Neural cell (in vitro differentiated cells): Measurements from ENCODE around the gene KLHL6. TPM values are rescaled to one million over a fixed set of nuclear protein-coding genes. Genes with fewer than 3 reads are reported as not detected.

Experiments used
- H2AFZ ChIP-seq: fragments of 200-600, 300-800 bp; sonication (generic), shearing (Covaris generic); 2 replicates; pipeline ENCODE4 v1.6.0; 2014; ENCODE audit warnings: low read depth, mild to moderate bottlenecking, antibody characterized with exemption, low read length, moderate library complexity
- H3F3A ChIP-seq: fragments of 200-600 bp; shearing (Covaris generic); 2 replicates; pipeline ENCODE4 v1.6.1; 2016; ENCODE audit warnings: mild to moderate bottlenecking, moderate library complexity, mixed read lengths, antibody characterized with exemption, low read length; ENCODE audit not compliant: insufficient read depth, poor library complexity, severe bottlenecking
- H3K27ac ChIP-seq: fragments of 200-600, 300-800 bp; sonication (generic), shearing (Covaris generic); 2 replicates; pipeline ENCODE4 v1.5.1; 2014; ENCODE audit warnings: mild to moderate bottlenecking, low read length, moderate library complexity
- H3K27me3 ChIP-seq: fragments of 300-800, 200-600 bp; sonication (generic), shearing (Covaris generic); 2 replicates; pipeline ENCODE4 v1.6.0; 2014; ENCODE audit warnings: mild to moderate bottlenecking, low read depth, low read length, moderate library complexity; ENCODE audit not compliant: insufficient read depth
- H3K36me3 ChIP-seq: fragments of 300-800, 200-600 bp; sonication (generic), shearing (Covaris generic); 2 replicates; pipeline ENCODE4 v1.5.1; 2014; ENCODE audit warnings: mild to moderate bottlenecking, antibody characterized with exemption, low read length, moderate library complexity; ENCODE audit not compliant: insufficient read depth
- H3K4me2 ChIP-seq: fragments of 300-800, 200-600 bp; sonication (generic), shearing (Covaris generic); 2 replicates; pipeline ENCODE4 v1.6.0; 2014; ENCODE audit warnings: mild to moderate bottlenecking, low read length
- H3K4me3 ChIP-seq: fragments of 300-800, 200-600 bp; sonication (generic), shearing (Covaris generic); 2 replicates; pipeline ENCODE4 v1.5.1; 2014; ENCODE audit warnings: mild to moderate bottlenecking, low read length, moderate library complexity
- H3K79me2 ChIP-seq: fragments of 200-600 bp; shearing (Covaris generic); replicated peaks from 2 replicates; pipeline ENCODE4 v1.6.0; 2014; ENCODE audit warnings: mild to moderate bottlenecking, low read length, moderate library complexity; ENCODE audit not compliant: insufficient read depth
- H3K9ac ChIP-seq: fragments of 300-800, 200-600 bp; sonication (generic), shearing (Covaris generic); 2 replicates; pipeline ENCODE4 v1.6.1; 2016; ENCODE audit warnings: mild to moderate bottlenecking, low read length, mixed read lengths
- H3K9me2 ChIP-seq: fragments of 200-600 bp; shearing (Covaris generic); 2 replicates; pipeline ENCODE4 v1.6.1; 2016; ENCODE audit warnings: mild to moderate bottlenecking, low read length, mixed read lengths; ENCODE audit not compliant: insufficient read depth
- H3K9me3 ChIP-seq: fragments of 200-600, 300-800 bp; sonication (generic), shearing (Covaris generic); 2 replicates; pipeline ENCODE4 v1.6.1; 2016; ENCODE audit warnings: mild to moderate bottlenecking, mixed run types, low read length, moderate library complexity, mixed read lengths
- H4K20me1 ChIP-seq: fragments of 200-600 bp; shearing (Covaris generic); 2 replicates; pipeline ENCODE4 v1.6.1; 2016; ENCODE audit warnings: mild to moderate bottlenecking, mixed run types; ENCODE audit not compliant: insufficient read depth
- EP300 ChIP-seq: fragments of 450-650 bp; conservative IDR thresholded peaks from 2 replicates; pipeline ENCODE4 v1.6.1; 2014; ENCODE audit warnings: antibody characterized with exemption, mild to moderate bottlenecking, moderate library complexity; ENCODE audit not compliant: poor library complexity, severe bottlenecking
- EZH2 ChIP-seq: fragments of 200-600, 300-800 bp; shearing (Covaris generic), sonication (generic); IDR thresholded peaks from 2 replicates; pipeline ENCODE4 v1.6.1; 2014; ENCODE audit warnings: antibody characterized with exemption, low read length, borderline replicate concordance, mild to moderate bottlenecking; ENCODE audit not compliant: insufficient read depth, poor library complexity, severe bottlenecking
- MXI1 ChIP-seq: fragments of 450-650 bp; conservative IDR thresholded peaks from 2 replicates; pipeline ENCODE4 v1.6.1; 2014; ENCODE audit warnings: antibody characterized with exemption, mild to moderate bottlenecking; ENCODE audit not compliant: poor library complexity, severe bottlenecking
- POLR2AphosphoS5 ChIP-seq: IDR thresholded peaks from 2 replicates; pipeline ENCODE4 v1.6.1; 2012
- RAD21 ChIP-seq: fragments of 450-650 bp; conservative IDR thresholded peaks from 2 replicates; pipeline ENCODE4 v1.6.1; 2014; ENCODE audit warnings: antibody characterized with exemption, mild to moderate bottlenecking, moderate library complexity
- SMC3 ChIP-seq: fragments of 450-650 bp; conservative IDR thresholded peaks from 2 replicates; pipeline ENCODE4 v1.6.1; 2014; ENCODE audit warnings: antibody characterized with exemption, mild to moderate bottlenecking, moderate library complexity; ENCODE audit not compliant: poor library complexity
- TAF1 ChIP-seq: IDR thresholded peaks from 2 replicates; pipeline ENCODE4 v1.6.1; 2012; ENCODE audit warnings: low read depth
- polyA plus RNA-seq: library from polyadenylated mRNA; depleted of rRNA; stranded (reverse); fragments of >200 nt; gene quantifications from 2 replicates; pipeline ENCODE4 v1.2.3, GENCODE V29; 2014
- TF ChIP-seq, protein P1 (sequence below): IDR thresholded peaks from 2 replicates; pipeline ENCODE4 v1.6.1; 2012; ENCODE audit warnings: borderline replicate concordance
- TF ChIP-seq, protein P2 (sequence below): fragments of 450-650 bp; IDR thresholded peaks from 2 replicates; pipeline ENCODE4 v1.5.1; 2014; ENCODE audit warnings: antibody characterized with exemption, mild to moderate bottlenecking, moderate library complexity; ENCODE audit not compliant: poor library complexity, severe bottlenecking

Gene KLHL6
- polyA plus RNA-seq, 1 donor from 2014 or later = not detected

DNA sequence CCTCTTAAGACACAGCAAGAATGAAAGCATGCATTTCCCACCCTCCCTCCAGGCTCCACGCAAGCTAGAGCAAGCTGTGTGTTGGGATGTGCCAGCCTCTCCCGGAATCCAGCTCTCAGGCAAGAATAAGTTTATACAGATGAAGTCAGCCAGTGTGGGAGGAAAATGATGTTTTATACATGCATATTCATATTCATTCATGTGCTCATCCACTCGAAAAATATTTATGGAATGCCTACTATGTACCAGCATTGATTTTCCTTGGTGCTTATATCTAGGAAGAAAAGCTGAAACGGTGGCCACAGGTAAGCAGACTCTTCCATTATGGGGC, 62.7 kb downstream of the KLHL6 start:
- H3K27ac ChIP-seq = no peak overlapping the region
- TF ChIP-seq, protein P1, sequence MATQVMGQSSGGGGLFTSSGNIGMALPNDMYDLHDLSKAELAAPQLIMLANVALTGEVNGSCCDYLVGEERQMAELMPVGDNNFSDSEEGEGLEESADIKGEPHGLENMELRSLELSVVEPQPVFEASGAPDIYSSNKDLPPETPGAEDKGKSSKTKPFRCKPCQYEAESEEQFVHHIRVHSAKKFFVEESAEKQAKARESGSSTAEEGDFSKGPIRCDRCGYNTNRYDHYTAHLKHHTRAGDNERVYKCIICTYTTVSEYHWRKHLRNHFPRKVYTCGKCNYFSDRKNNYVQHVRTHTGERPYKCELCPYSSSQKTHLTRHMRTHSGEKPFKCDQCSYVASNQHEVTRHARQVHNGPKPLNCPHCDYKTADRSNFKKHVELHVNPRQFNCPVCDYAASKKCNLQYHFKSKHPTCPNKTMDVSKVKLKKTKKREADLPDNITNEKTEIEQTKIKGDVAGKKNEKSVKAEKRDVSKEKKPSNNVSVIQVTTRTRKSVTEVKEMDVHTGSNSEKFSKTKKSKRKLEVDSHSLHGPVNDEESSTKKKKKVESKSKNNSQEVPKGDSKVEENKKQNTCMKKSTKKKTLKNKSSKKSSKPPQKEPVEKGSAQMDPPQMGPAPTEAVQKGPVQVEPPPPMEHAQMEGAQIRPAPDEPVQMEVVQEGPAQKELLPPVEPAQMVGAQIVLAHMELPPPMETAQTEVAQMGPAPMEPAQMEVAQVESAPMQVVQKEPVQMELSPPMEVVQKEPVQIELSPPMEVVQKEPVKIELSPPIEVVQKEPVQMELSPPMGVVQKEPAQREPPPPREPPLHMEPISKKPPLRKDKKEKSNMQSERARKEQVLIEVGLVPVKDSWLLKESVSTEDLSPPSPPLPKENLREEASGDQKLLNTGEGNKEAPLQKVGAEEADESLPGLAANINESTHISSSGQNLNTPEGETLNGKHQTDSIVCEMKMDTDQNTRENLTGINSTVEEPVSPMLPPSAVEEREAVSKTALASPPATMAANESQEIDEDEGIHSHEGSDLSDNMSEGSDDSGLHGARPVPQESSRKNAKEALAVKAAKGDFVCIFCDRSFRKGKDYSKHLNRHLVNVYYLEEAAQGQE = no peak
- TF ChIP-seq, protein P2, sequence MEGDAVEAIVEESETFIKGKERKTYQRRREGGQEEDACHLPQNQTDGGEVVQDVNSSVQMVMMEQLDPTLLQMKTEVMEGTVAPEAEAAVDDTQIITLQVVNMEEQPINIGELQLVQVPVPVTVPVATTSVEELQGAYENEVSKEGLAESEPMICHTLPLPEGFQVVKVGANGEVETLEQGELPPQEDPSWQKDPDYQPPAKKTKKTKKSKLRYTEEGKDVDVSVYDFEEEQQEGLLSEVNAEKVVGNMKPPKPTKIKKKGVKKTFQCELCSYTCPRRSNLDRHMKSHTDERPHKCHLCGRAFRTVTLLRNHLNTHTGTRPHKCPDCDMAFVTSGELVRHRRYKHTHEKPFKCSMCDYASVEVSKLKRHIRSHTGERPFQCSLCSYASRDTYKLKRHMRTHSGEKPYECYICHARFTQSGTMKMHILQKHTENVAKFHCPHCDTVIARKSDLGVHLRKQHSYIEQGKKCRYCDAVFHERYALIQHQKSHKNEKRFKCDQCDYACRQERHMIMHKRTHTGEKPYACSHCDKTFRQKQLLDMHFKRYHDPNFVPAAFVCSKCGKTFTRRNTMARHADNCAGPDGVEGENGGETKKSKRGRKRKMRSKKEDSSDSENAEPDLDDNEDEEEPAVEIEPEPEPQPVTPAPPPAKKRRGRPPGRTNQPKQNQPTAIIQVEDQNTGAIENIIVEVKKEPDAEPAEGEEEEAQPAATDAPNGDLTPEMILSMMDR = no peak
- TF ChIP-seq SMC3 (no peak), EP300 (no peak), TAF1 (no peak), POLR2AphosphoS5 (no peak), EZH2 (no peak), RAD21 (no peak), MXI1 (no peak)
- no peak overlapping the region for H3K4me3 ChIP-seq
- no peak overlapping the region for H3K9ac ChIP-seq
- no peak overlapping the region for H2AFZ ChIP-seq
- no peaks in the 10 kb centered on the region for H3K79me2 ChIP-seq
- H3F3A ChIP-seq = no peaks in the 10 kb centered on the region
- no peaks in the 10 kb centered on the region for H4K20me1 ChIP-seq
- no peaks in the 10 kb centered on the region for H3K9me2 ChIP-seq
- H3K36me3 ChIP-seq = no peaks in the 10 kb centered on the region
- H3K27me3 ChIP-seq = no peaks in the 10 kb centered on the region
- H3K9me3 ChIP-seq = no peaks in the 10 kb centered on the region
- no peak overlapping the region for H3K4me2 ChIP-seq

DNA sequence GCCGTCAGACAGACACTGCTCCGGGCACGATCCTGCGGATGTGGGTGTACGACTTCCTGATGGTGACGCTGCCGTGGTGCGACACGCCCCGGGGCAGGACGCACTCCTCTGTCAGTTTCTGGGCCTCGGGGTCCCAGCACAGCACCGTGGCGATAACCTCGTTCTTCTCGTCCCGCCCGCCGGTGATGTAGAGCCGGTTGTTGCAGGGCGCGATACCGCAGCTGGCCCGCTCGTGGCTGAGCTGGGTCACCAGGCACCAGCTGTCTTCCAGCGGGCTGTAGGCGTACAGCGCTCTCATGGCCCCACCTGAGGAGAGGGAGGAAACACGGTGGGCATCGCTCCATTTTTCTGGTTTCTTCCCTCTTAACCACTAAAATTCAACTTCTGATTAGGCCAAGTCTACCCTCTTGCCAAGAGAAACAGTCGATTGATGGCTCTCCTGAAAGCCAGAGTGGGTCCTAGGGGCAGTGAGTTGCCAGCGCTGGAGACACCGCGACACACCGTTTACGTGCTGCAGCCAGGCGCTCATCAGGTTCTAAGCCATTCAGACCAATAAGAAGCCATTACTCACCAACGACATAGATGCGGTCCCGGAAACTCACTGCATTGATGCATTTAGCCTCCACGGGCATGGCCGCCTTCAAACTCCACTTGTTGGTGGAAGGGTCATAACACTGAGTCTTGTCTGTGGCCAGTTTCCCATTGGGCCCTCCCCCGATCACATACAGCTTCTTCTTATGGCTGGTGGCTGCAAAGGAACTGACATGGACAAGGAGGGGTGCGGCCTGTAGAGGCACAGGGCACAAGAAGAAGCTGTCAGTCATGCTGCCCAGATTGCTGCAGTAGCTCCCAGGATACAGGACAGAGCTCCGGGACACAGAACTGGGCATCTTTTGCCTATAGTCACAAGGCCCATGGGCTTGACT, 63.3 kb downstream of the KLHL6 start:
- Histone ChIP-seq H3K36me3 (no peaks in the 10 kb centered on the region), H3K9me3 (no peaks in the 10 kb centered on the region), H4K20me1 (no peaks in the 10 kb centered on the region), H3K9me2 (no peaks in the 10 kb centered on the region), H3K9ac (no peak overlapping the region), H3K4me2 (no peak overlapping the region), H3F3A (no peaks in the 10 kb centered on the region), H3K27ac (no peak overlapping the region), H3K4me3 (no peak overlapping the region), H2AFZ (no peak overlapping the region), H3K79me2 (no peaks in the 10 kb centered on the region), H3K27me3 (no peaks in the 10 kb centered on the region)
- no peak for TF ChIP-seq TAF1
- no peak for TF ChIP-seq SMC3
- TF ChIP-seq, protein P2 = no peak
- no peak for TF ChIP-seq POLR2AphosphoS5
- TF ChIP-seq, protein P1 = no peak
- no peak for TF ChIP-seq EP300
- no peak for TF ChIP-seq RAD21
- TF ChIP-seq EZH2 = no peak
- no peak for TF ChIP-seq MXI1
